Activated CD4-positive, CD25-positive, alpha-beta regulatory T cell (primary cell): ENCODE results near the gene MYMK.

ENCODE experiments used
- DNase-seq, 4 experiments: peaks; one replicate each; lab custom pipeline; 2025; lab: John Stamatoyannopoulos, UW

The MYMK gene

GRCh38 chr9:133485531-133486260 lies 39.1 kb downstream of the MYMK start:
- DNase-seq: no peak

DNA sequence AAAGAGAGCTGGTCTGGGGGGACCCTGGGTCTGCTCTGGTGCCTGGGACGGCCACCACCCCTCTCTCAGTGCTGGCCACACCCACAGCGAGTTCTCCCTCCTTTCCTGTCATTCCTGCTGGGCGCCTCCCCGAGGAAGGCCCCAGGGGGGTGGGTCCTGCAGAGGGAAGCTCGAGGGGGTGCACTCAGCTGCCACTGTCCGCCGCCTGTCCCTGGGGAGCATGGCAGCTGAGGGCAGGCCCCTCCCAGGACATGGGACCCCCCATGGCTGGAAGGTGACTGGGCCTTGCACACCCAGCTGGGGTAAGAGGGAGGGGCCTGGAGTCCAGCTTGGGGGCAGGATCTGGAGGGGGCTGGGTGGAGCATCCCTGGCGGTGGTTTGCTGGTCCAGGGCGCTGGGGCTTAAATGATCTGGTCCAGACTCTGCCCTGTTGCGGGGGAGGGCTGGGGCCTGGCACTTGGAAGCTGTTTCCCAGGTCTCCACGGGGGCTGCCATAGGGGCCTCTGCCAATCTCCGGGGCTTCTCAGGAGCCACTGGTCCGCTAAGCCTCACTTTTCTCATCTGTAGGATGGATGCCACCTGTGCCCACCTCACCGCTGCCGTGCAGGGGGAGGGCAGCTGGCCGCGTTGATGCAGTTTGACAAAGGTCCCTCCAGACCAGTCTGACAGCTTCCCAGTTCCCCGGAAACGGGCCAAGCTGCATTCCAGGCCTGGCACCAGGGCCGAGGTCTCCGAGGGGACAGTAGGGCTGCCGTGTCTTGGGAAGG lies 39.9 kb downstream of the MYMK start:
- DNase-seq: no peak

GRCh38 chr9:133483611-133484010 lies 41.1 kb downstream of the MYMK start:
- DNase-seq: no peak

GRCh38 chr9:133478851-133479711 lies 45.7 kb downstream of the MYMK start, which contains the start of gene SLC2A6:
TSS of gene SLC2A6 (minus strand) at chr9:133479099. CDS start at chr9:133479059, 40 bp downstream.
- DNase-seq: peak; percentile 52 to 65 (median 64)

GRCh38 chr9:133477992-133478850 lies 46.5 kb downstream of the MYMK start:
- no peak for DNase-seq

DNA sequence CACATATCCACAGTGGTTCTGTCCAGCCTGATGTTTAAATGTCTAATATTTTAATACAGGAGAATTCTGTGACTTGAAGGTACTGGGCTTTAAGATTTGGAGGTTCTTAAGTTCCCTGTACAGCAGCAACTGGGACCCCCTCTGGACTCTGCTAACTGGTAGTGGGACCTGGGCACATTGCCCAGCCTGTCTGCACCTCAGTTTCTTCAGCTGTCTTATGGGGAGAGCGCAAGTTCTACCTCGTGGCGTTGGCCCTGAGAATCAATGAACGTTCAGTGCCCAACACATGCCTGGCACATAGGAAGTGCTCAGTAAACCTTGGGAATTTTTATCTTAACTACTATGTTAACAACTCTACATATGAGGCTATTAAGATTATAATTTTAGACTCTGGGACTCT lies 47.3 kb downstream of the MYMK start:
- DNase-seq: no peak

DNA sequence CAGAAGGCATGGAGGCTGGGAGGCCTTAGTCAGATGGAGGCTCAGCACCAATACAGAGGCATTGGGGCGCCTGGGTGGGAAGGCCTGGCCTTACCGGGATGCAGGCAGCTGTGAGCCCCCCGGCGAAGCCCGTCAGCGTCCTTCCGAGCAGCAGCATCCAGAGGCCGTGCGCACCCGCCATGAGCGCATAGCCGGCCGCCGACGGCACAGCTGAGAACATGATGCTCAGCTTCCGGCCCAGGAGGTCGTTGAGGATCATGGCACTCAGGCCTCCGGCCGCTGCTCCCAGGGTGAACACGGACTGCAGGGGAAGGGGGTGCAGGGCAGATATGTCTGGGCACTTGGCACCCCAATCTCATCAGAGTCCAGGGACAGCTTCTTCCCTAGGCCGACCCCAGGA lies 47.8 kb downstream of the MYMK start:
- DNase-seq: no peak

DNA sequence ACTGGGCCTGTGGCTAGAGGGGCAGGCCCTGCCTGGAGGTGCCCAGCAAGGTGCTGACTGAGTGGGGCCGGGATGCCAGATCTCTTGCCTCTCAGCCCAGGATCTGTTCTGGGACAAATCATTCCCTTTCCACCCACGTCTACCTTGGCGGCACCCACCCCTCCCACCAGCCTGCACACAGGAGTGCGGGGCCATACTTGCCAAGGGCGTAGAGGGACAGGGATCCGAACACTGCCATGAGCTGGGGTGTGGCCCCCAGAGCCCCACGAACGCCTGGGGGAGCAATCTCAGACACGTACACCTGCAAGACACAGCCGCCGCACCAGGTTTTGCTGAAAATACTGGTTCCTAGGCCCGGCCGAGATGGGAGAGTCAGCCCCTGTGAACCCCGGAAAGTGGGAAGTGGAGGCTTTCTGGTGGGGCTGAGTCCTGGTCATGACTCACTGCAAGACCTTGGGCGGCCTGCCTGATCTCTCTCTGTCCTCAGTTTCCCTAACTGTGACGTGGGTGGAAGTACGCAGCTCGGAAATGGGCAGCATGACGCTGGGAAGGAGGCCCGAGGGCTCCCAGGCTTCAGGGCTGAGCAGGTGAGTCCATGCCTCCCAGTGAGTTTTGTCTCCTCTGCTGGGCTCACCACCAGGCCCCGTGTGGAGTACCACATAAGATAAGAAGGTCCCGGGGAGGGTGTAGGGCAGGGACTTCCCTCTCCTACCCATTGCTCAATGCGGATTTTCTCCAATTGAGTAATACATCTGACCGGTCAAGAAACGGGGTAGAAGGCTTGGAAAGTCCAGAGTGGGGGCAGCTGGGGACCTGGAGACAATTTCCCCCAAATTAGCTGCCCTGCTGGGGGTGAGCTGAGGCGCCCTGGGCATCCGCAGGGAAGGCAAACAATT lies 48.5 kb downstream of the MYMK start:
- no peak for DNase-seq

DNA sequence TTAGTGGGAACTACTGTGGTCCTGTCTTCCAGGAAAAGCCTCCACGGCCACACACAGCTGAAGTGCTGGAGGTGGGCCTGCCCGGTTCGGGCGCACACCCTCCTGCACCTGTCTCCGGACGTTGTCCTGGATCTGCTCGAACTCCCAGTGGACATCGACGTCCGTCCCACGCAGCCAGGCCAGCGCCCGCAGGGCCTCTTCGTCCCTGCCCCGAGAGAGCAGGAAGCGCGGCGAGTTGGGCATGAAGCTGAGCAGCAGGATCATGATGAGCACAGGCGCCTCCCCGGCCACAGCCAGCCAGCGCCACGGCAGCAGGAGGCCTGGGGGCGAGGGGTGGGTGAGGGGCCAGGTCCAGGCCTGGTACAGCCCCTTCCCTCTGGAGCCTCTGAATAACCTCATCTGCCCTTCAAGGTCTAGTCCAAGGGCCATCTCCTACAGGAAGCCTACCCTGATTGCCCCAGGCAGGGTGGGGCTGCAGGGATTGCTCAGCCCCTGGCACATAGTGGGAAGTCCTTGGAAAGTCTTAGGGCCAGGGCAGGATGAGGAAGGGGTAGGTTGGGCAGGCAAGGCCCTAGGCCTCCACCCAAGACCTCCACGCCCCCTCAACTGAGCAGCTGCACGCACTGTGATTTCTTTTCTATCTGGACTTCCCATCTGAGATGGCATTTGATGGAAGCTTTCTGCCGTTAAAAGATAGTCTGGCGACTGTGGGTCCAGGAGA lies 49.3 kb downstream of the MYMK start:
- no peak for DNase-seq

- DNase-seq: no peak
Measured at GRCh38 chr9:133474853-133475252, 49.9 kb downstream of the MYMK start.

DNA sequence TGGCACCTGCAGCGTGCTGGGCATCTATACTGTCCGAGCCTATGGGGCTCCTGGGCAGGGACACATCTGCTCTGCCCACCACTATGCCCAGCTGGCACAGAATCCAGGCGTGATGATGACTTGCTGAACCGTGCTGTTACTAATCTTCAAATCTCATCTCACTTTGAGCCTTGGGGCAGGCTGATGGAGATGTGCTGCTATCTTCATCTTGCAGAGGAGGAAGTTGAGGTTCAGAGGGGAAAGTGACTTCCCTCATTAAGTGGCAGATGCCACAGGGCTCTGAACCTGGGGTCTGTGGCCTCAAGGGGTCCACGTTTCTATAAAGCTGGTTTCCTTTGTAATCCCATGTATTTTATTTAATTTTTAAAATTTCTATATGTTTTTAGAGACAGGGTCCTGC lies 50.5 kb downstream of the MYMK start:
- DNase-seq: no peak

- no peak for DNase-seq
Measured at GRCh38 chr9:133473743-133474142, 51.0 kb downstream of the MYMK start.

DNA sequence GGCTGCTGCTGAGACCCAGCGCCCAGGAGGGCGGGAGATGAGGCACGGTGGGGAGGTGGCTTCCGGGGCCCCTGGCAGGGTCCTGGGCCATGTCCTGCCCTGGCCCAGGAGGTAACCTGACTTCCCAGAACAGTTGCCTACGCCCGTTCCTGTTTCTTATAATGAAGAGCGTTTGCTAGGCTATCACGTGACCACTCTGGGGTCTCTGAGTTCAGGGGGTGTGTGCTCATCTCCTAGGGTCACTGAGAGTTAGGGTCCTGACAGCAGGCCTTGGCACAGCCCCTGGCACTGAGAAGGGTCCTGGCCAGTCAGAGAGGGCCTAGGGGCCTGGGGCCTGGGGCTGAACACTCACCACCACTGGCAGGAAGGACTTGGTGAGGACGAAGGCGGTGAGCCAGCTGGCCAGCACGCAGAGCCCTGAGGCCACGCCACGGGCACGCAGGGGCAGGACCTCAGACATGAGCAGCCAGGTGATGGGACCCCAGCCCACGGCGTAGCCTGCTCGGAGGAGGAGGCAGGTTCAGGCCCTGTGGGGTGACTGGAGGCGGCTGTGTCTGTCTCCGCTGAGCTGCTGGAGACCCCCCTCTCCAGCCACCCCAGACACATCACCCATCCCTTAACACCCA lies 51.9 kb downstream of the MYMK start:
- DNase-seq: no peak

GRCh38 chr9:133472277-133472645 lies 52.5 kb downstream of the MYMK start:
- DNase-seq: no peak

DNA sequence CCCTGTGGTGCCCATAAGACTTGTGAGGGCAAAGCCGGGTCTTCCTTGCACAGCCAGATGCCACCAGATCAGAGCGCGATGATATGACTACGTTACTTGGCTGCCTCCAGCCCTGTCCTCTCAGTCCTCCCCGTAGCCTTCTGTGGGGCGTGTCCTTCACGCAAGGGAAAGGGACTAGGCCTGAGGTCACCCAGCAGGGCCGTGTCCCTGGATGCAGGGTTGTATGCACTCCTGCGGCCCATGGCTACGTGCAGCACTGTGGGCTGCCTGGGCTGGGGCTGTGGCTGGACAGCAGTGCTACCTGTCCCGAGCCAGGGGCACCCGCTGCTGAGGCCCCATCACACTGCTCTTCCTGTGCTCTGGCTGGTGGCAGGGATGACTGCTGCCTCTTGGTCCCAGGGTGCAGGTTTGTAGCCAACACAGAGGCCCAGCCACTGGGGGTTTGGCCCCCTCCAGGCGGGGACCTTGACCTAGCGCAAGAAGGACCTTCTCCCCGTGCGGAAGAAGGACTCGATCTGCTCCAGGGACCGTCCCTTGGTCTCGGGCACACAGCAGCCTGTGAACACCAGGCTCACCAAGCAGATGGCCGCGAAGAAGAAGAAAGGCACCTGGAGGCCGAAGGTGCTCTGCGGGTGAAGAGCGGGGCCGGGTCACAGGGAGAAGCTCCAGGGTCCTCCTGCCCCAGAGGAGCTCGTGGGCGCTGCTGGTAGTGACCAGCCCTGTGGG lies 53.0 kb downstream of the MYMK start:
- DNase-seq: no peak

GRCh38 chr9:133470988-133471387 lies 53.8 kb downstream of the MYMK start:
- no peak for DNase-seq

GRCh38 chr9:133470427-133470924 lies 54.3 kb downstream of the MYMK start:
- DNase-seq: no peak

GRCh38 chr9:133468777-133469421 lies 55.9 kb downstream of the MYMK start:
- no peak for DNase-seq
